NCI-H128 (cell line): Measurements from ENCODE around the gene WDR11.
A peak's percentile ranks its signal among the peaks of the same experiment; 100 is the strongest.

ENCODE experiments used
- DNase-seq: peaks from one replicate; lab custom pipeline; 2025; ENCODE audit not compliant: unreplicated experiment; lab: John Stamatoyannopoulos, UW

The WDR11 gene, protein sequence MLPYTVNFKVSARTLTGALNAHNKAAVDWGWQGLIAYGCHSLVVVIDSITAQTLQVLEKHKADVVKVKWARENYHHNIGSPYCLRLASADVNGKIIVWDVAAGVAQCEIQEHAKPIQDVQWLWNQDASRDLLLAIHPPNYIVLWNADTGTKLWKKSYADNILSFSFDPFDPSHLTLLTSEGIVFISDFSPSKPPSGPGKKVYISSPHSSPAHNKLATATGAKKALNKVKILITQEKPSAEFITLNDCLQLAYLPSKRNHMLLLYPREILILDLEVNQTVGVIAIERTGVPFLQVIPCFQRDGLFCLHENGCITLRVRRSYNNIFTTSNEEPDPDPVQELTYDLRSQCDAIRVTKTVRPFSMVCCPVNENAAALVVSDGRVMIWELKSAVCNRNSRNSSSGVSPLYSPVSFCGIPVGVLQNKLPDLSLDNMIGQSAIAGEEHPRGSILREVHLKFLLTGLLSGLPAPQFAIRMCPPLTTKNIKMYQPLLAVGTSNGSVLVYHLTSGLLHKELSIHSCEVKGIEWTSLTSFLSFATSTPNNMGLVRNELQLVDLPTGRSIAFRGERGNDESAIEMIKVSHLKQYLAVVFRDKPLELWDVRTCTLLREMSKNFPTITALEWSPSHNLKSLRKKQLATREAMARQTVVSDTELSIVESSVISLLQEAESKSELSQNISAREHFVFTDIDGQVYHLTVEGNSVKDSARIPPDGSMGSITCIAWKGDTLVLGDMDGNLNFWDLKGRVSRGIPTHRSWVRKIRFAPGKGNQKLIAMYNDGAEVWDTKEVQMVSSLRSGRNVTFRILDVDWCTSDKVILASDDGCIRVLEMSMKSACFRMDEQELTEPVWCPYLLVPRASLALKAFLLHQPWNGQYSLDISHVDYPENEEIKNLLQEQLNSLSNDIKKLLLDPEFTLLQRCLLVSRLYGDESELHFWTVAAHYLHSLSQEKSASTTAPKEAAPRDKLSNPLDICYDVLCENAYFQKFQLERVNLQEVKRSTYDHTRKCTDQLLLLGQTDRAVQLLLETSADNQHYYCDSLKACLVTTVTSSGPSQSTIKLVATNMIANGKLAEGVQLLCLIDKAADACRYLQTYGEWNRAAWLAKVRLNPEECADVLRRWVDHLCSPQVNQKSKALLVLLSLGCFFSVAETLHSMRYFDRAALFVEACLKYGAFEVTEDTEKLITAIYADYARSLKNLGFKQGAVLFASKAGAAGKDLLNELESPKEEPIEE

DNA sequence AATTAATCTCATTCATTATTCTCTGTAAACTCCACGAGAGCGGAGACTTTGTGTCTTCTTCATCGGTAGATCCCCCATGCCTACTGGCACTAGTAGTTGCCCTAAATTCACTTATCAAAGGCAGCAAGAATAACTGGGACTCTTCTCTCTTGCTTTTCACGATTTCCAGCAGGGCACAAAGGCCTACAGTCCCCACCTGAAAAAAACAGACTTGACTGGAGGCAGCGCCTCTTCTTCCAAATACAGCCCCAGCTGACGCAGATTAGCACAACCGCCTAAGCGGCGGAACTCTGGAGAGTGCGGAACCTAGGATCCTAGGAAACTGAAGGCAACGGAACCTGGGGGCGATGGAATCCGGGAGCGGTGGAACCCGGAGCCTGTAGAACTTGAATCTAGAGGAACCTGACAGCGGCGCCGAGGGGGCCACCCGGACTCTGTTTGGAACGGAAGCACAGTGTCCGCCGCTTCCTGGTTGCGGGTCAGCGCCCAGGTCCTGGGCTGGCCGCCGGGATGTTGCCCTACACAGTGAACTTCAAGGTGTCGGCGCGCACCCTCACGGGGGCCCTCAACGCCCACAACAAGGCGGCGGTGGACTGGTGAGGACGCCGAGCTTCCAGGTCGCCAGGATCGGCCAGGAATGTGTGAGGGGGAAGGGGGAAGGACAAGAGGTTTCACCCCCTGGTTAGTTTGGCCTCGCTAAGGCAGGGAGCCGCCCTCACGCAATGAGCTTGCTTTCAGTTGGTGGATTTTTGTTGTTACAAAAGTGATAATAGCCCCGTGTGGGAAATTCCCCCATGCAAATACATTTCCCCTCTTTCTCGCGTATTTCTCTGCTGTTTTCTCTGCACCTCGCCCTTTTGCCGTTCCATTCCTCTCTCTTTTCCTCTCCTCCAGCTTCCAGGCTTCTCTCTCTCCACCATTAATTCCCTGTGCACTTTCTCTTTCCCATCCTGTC is at the start of gene WDR11:
Gene WDR11 (plus strand): TSS at position 452 of the 955 bp plus-strand sequence. CDS start 59 bp downstream, at position 511.
- DNase-seq, result peak; percentile 55

DNA sequence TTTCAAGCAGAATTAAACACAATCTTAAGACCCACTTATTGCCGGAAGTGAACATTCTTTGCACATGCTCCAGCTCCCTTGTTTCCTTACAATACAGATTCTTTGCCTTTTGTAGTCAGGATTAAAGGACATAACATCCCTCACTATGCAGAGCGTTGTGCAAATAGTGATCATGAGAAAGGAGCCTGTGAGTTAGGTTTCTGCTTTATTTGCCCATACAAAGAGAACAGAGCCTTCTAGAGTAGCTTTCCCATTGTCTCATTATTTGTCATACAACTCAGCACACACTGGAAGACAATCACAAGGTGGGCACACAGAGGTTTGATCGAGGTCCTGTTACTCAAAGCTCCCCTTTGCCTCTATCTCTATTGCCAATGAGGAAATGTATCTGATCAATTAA is 48.2 kb upstream of the WDR11 start:
- no peak for DNase-seq

DNA sequence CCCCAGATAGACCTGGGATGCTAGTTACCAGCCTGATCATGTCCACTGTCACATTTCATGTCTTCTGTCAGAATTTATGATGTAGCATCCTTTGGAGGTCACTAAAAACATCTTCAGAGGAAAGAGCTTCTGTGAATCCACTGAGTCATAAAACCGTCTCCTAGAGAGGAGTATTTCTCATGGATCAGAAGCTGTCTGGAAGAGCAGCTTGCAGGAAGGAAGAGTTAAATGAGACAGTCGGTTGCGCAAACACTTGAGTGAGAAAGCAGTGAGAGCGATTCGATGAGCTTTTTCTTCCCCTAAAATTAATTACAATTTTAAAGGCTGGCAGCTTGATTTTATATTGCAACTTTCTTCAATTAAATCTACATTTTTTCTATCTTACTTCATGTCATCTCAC is 47.2 kb upstream of the WDR11 start:
- no peak for DNase-seq

DNA sequence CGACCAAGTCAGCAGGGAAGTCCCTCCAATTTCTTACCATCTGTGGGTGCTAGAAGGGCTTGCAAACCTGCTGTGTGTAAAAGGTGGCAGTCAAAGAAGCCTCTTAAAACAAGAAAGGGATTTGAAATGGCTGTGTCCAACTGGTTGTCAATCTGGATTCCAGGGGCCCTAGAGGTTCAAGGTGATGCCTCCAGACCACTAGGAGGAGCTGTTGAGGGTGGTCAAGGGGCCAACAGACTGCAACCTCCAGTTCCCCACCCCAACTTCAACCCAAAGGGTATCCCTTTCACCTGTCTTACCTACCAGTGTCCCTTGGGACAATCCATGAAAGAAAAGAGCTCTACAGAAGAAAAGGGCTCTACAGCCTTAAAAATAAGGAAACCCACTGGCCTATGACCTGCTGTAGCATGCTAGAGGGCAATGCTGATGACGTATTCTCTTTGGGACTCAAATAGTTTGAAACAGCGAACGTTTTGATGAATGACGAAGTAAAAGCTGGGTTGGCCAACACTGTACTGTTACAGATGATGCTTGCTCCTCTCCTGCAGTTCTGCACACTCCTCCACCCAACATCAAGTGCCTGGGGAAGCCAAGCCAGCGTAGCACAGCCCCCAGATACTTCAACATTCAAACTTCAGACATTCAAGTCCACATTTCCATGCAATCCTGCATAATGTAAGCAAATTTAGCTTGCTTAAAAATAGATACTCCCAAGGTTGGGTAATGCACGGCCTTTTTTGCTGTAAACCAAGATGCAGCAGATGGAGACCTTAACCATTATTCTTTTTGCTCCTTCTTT is 45.9 kb upstream of the WDR11 start:
- no peak for DNase-seq

DNA sequence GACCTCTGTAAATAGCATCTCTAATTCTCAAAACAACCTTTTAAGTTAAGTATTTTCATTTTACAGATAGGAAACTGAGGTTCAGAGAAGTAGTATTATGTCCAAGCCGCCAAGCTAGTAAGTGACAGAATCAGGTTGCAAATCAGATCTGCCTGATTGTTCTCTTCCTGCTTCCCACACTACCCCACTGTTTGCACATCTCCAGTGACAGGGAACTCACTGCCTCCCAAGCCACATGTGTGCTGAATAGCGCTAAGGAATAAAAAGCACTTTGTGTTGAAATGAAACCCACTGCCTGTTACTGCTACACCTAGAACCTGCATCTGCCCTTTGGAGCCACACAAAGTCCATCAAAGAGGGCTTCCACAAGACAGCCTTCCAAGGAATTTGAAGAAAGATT is 45.1 kb upstream of the WDR11 start:
- DNase-seq, result no peak

DNA sequence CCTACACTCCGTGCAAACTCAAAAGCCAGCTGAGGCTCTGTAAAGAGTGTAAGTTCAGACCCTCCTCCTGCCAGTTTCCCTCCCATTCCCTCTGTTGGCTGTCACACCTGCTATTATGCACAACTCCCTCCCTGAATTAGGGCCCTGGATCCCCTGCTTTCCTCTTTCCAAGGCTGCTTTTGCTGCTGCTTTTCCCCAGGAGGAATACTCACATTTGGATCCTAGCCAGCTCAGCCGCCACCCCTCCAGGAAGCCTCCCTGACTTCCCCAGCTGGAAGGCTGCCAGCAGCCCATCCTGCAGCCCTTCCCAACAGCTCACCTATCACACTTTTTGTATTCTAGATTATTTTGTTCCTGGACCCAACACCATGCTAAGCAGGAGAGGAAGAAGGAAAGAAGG is 40.9 kb upstream of the WDR11 start:
- no peak for DNase-seq

DNA sequence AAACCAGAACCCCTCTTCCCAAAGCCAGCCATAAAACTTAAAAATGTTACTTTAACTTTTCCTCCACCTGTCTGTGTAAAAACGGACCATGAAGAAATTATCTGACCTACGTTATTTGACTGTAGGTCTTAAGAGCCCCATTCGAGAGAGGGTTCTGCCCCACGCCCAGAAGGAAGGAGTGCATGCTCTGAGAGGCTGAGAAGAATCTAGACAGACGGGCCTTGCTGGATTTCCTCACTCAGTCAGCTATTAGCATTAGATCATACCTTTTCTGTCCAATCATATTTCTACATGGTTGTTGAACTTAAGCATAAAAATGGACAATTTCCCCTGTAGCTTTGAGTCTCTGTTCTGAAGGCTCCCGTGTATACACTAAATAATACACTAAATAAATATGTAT is 38.1 kb upstream of the WDR11 start:
- no peak for DNase-seq

DNA sequence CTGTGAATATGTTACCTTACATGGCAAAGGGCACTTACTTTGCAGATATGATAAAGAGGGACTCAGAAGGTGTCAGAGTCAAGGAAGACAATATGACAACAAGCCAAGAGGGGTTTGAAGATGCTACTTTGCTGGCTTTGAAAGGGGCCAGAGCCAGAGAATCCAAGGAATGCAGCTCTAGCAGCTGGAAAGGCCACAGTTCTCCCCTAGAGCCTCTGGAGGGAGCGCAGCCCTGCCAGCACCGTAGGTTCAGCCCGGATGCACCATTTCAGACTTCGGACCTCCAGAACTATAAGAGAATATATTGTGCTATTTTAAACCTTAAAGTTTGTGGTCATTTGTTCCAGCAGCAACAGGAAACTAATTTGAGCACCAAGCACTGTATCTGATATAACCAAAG is 32.9 kb upstream of the WDR11 start:
- no peak for DNase-seq

DNA sequence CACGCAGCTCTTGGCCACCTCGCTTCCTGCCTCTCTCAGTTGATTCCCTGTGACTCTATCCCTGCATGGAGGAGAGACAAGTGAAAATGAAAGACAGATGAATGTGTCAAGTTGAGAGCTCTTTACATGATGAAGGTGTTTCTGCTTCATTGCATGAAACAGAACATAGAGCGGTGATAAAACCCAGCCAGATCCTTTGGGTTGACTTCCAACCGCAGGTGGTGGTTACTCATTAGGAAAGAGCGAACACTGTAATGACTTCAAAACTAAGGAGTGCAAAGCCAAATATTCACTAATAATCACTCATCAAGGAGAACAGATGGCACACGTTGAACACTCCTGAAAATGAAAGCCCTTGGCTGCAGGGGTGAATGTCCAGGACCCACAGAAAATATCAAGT is 31.8 kb upstream of the WDR11 start:
- DNase-seq, result no peak

DNA sequence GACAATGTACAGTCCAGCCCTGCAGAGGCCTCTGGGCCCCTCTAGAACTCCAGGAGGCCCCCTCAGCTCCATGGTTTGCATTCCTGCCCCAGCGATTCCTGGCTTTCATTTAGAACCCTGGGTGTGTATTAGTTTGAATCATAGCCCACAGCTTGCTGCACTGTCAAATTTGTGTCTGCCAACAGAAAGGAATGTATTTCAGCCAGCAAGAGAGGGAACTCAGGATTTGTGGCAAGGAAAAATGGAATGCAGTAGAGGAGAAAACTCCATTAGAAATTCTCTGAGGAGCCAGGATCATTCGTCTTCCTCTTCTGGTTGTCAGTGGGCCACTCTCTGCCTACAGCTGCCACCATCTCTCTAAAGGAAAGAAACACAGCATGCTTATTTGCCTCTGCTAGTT is 27.9 kb upstream of the WDR11 start:
- no peak for DNase-seq

DNA sequence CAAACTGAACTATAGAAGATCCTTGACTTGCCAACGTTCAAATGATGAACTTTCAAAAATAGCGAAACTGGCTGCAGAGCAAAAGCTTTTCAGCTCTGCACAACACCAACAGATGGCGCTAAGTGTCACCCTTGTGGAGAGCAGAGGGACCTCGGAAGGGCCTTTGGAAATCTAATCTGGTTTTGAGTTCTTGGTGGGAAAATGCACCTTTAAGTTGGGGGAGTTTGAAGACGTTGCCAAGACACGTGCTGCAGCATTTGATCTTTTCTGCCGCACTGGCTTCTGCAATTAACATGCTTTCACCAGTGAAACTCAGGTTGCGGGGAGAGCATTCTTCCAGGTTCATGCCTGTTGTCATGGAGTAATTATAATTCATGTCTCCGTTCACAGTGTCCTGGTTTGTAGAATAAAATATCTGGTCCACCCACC is 26.3 kb upstream of the WDR11 start:
- no peak for DNase-seq

DNA sequence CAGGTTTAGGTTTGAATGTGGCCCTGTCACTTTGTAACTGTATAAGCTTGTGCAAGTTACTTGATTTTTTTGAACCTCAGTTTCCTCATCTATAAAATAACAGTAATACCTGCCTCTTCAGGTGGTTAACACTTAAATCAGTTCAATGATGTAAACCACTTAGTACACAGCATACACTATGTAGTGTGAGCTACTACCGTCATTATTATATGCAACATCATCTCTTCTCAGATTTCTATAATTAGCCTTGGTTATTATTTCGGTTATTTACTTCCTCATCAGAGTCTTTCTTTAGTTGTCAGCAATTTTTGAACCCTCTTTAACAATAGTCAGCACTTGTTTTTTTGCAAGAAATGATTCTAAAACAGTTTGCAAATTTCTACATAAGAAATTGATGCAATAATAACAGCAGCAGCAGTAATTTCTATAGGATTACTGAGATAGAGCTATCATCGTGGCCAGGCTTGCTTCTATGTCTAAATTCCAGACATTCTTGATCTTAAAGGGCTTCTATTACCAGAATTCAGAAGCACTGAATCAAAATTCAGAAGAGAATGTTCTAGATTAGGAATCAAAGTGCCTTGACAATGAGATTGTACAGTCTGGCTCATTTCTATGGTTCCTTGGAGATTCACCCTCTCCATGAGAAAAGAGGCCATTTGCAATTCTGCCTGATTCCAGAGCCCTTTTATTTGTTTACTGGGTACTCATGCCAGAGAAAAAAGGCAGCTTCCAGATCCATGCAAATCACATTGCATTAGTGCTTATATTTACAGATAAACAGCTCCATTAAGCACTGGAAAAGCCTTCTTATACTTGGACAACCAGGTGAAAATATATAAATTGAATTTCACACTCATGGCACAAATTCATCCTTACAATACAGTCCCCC is 25.0 kb upstream of the WDR11 start:
- no peak for DNase-seq

DNA sequence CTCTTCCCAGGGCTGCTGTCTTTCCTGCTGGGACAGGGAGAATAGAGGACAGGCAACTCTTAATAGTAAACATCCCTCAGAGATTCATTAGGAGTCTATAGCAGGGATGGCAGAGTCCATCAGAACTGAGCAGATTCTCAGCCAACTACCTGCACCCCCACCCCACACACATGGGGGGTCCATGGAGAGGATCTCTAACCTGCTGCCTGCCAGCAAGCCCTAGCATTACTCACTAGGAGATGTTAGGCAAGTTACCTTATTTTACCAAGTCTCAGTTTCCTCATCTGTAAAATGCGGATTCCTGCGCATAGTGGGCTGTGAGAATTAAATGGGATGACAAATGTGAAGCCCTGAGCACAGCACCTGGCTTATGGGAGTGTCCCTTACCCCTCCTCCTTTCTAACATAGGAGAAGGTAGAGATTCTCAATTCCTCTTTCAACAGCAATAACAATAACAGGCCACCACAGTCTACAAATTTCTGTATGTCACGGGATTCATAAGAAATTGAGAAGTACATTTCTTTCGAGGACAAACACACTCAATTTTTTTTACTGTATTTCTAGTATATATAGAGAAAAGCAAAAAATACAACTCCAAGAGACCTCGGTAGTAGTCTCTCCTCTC is 23.8 kb upstream of the WDR11 start:
- DNase-seq, result no peak

DNA sequence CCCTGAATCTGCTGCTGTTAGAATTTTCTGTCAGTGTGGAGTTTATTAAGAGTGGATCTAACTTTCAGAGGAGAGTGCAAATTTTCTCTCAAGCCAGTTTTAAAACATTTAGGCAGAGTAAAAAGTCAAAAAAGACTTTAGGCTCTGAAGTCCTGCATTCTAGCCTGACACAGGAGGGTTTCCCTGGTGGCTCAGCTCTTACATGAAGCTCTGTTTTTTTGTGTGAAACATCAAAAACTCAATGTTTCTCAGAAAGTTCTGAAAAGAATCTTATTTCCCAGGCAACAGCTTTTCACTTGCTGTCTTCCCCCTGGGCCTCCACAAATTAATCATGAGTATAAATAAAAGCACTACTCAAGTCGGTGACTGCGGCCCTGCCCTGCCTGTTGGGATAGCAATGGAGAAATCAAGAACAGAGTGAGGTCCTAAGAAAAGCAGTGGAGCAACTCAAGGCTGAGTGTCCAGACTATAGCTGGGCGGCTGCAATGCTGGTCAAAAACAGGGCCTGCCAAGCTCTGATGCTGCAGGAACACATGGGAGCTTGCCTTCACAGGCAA is 22.3 kb upstream of the WDR11 start:
- DNase-seq, result no peak

DNA sequence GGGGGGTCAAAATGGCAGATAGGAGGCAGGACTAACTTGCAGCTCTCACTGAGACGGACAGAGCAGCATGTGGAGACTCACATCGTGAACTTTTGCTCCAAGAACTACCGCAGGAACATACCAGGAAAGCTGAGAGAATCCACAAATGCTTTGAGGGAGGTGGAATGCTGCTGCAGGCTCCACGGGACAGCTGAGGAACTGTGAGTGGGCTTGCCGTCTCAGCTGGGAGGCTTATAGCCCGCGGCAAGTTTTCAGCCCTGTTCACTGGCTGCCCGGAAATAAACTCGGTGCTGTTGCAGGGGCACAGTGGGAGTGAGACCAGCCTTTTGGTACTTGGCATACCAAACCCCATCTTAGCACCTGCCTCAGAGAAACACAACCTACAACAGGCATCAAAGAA is 19.1 kb upstream of the WDR11 start:
- DNase-seq, result no peak

DNA sequence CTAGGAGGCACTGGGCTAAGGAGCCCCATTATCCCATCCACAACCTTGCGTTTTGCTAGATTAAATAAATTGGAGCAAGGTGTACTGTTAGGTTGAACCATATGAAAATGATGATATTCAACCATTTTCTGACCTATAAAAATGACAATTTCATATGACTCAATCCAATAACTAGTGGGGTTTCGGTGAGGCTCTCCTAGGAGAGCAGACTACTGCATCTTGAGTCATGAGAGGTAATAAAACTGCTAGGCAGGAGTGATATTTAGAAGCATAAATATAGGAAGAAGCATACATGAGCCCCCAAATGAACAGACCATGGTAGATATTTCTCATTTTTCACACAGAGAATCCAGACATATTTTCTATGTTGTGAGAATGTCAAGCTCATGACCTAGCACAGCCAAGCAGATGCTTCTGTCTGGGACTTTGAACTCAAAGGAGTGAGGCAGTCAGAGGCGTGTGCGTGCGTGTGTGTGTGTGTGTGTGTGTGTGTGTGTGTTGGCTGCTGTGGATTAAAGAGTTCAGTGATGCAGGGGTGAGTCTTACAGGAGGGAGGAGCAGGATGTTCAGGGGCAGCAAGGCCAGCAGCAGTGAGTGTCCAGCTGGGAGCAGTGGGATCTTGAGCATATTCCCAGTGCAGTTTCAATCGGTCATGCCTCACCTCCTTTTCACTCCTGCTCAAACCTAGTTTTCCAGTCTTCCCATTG is 17.8 kb upstream of the WDR11 start:
- DNase-seq, result no peak

DNA sequence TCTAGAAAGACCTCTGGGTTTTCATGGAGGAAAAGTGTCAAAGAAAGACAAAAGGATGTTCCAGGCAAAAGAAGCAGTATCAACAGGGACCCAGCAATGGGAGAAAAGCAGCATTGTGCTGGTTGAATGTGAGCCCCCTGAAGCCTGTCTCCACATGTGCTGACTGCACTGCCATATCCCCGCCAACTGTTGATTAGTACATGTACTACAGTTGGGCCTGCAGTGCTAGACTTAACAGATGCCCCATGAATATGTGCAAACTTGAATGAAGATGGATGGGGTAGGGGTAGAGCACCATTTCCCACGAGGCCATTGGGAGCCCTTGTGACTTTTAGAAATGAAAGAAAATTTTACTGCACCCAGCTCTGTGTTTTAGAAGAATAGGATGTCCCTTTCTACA is 15.6 kb upstream of the WDR11 start:
- no peak for DNase-seq
